HUES48 (cell line): ENCODE results near the gene PRSS56.

Experiments
- H3K27ac ChIP-seq: one replicate; pipeline ENCODE4 v1.7.0; 2013; ENCODE audit warnings: low read depth, low read length, inconsistent platforms
- H3K27me3 ChIP-seq: 2 replicates; pipeline ENCODE4 v1.6.1; 2013; ENCODE audit warnings: mild to moderate bottlenecking, low read length; ENCODE audit not compliant: control insufficient read depth, insufficient read depth
- H3K36me3 ChIP-seq: 2 replicates; pipeline ENCODE4 v1.6.1; 2013; ENCODE audit warnings: low read length; ENCODE audit not compliant: control insufficient read depth, insufficient read depth
- H3K4me1 ChIP-seq: 2 replicates; pipeline ENCODE4 v1.6.1; 2013; ENCODE audit warnings: mild to moderate bottlenecking, low read length; ENCODE audit not compliant: control insufficient read depth, insufficient read depth
- H3K4me3 ChIP-seq: 2 replicates; pipeline ENCODE4 v1.5.1; 2013; ENCODE audit warnings: mild to moderate bottlenecking, low read depth, low read length
- H3K9ac ChIP-seq: 2 replicates; pipeline ENCODE4 v1.6.1; 2013; ENCODE audit warnings: mild to moderate bottlenecking, low read depth, low read length, moderate library complexity
- H3K9me3 ChIP-seq: 2 replicates; pipeline ENCODE4 v1.6.1; 2013; ENCODE audit warnings: low read length; ENCODE audit not compliant: control insufficient read depth, insufficient read depth

The PRSS56 gene

DNA sequence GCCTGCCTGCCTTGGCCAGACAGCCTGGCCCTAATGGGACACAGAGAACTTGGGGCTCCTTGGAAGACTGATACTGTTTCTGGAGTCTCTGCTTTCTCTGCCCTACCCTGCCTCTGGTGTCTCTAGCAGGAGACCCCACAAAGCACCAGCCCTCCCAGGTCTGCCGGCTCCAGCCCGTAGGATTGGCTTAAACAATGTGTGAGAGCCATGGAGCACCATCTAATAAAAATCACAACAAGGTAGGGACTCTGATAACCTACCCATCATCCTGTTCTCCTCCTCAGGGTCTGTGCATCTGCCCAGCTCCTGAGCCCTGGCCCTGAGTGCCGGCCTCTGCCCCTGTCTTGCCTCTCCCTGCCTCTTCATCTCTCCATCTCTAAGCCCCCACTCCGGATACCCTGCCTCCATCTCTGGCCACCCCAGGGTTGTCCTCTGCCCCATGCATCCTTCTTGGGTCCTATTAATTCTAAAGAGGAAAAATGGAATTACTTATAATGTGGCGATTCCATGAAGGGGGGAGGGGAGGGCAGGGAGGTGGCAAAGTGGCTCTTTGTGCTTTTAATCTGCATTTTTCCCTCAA, 31.4 kb upstream of the PRSS56 start:
- Histone ChIP-seq H3K9me3 (no peaks in the 10 kb centered on the region), H3K36me3 (no peaks in the 10 kb centered on the region), H3K27ac (no peak overlapping the region), H3K4me1 (peaks cover 24% of the 10 kb centered on the region), H3K4me3 (no peak overlapping the region; the same call in 1 of the 2 replicates), H3K27me3 (peaks cover 66% of the 10 kb centered on the region), H3K9ac (no peak overlapping the region)

- no peaks in the 10 kb centered on the region for H3K9me3 ChIP-seq
- H3K36me3 ChIP-seq = no peaks in the 10 kb centered on the region
- no peak overlapping the region for H3K27ac ChIP-seq
- H3K4me3 ChIP-seq = no peak overlapping the region
- no peak overlapping the region for H3K9ac ChIP-seq
- peaks cover 26% of the 10 kb centered on the region for H3K4me1 ChIP-seq
- H3K27me3 ChIP-seq = peaks cover 57% of the 10 kb centered on the region
Measured at GRCh38 chr2:232489516-232490220, 30.5 kb upstream of the PRSS56 start.

GRCh38 chr2:232490221-232491138, 29.7 kb upstream of the PRSS56 start:
- Histone ChIP-seq H3K4me1 (peaks cover 26% of the 10 kb centered on the region), H3K4me3 (no peak overlapping the region), H3K36me3 (no peaks in the 10 kb centered on the region), H3K9ac (no peak overlapping the region), H3K27ac (no peak overlapping the region), H3K27me3 (peaks cover 49% of the 10 kb centered on the region), H3K9me3 (no peaks in the 10 kb centered on the region)

DNA sequence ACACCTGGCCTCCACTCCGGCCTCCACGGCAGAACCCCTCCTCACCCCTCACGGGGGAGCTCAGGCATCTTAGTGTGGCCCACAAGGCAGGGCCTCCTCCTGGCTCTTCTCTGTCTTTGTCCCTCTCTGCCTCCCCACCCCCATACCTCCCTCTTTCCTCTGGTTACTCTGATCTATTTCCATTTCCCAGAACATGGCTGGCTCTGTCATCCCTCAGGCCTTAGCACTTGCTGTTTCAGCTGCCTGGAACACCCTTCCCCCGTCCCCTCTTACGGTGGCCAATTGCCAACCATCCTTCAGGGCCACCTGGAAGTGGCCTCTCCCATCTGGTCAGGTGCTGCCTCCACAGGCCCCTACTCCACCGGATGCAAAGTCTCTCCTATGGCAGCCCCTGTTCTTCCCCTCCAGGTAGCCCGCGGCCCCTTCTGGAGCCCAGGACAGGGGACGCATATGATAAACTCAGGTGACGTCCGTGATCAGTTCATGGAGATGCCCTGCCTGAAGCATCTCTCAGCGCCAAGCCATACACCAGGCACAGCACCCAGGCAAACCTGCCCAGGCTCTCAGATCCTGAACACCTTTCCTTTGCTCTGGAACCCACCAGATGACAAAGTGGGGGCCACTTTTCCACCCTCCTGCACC, 28.9 kb upstream of the PRSS56 start:
- Histone ChIP-seq H3K36me3 (no peaks in the 10 kb centered on the region), H3K9me3 (no peaks in the 10 kb centered on the region), H3K9ac (no peak overlapping the region), H3K4me1 (peaks cover 26% of the 10 kb centered on the region), H3K27ac (no peak overlapping the region), H3K4me3 (no peak overlapping the region), H3K27me3 (peaks cover 41% of the 10 kb centered on the region)

DNA sequence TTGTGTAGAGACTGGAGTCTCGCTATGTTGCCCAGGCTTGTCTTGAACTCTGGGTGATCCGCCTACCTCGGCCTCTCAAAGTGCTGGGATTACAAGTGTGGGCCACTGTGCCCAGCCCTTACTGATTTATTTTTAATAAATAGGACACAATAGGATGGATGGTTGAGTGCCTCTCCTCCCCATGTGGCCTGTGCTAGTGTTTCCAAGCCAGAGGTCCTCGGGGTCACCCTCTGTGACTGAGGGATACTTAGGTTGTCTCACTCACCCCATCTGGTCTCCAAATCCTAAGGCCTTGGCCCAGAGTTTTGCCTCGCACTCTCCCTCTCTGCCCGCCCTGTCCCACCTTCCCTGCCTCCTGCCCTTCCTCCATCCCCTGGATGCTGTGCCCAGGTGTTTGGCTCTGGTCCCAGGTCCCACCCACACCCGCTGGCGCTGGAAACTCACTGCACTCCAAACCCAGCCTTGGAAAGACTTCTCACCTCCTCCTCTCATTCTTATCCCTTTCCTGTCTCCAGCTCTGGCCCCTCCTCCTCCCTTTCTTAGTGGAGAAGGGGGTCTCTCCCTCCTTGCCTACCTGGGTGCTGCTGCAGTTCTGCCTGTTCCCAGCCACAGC, 27.8 kb upstream of the PRSS56 start:
- peaks cover 30% of the 10 kb centered on the region for H3K27me3 ChIP-seq
- peaks cover 26% of the 10 kb centered on the region for H3K4me1 ChIP-seq
- H3K27ac ChIP-seq = no peak overlapping the region
- no peak overlapping the region for H3K4me3 ChIP-seq
- H3K9ac ChIP-seq = no peak overlapping the region
- H3K36me3 ChIP-seq = no peaks in the 10 kb centered on the region
- no peaks in the 10 kb centered on the region for H3K9me3 ChIP-seq

GRCh38 chr2:232492963-232493700, 27.1 kb upstream of the PRSS56 start:
- Histone ChIP-seq H3K4me3 (no peak overlapping the region), H3K36me3 (no peaks in the 10 kb centered on the region), H3K9ac (no peak overlapping the region), H3K9me3 (no peaks in the 10 kb centered on the region), H3K27ac (no peak overlapping the region), H3K4me1 (peaks cover 24% of the 10 kb centered on the region), H3K27me3 (peaks cover 23% of the 10 kb centered on the region)

GRCh38 chr2:232493701-232494474, 26.3 kb upstream of the PRSS56 start:
- Histone ChIP-seq H3K4me3 (no peak overlapping the region), H3K9me3 (no peaks in the 10 kb centered on the region), H3K4me1 (peaks cover 17% of the 10 kb centered on the region), H3K9ac (no peak overlapping the region), H3K27me3 (peaks cover 16% of the 10 kb centered on the region), H3K27ac (no peak overlapping the region), H3K36me3 (no peaks in the 10 kb centered on the region)

- Histone ChIP-seq H3K27me3 (peaks cover 9% of the 10 kb centered on the region), H3K9me3 (no peaks in the 10 kb centered on the region), H3K9ac (no peak overlapping the region), H3K27ac (no peak overlapping the region), H3K4me3 (no peak overlapping the region), H3K36me3 (no peaks in the 10 kb centered on the region), H3K4me1 (peaks cover 11% of the 10 kb centered on the region)
Measured at GRCh38 chr2:232494542-232494941, 25.6 kb upstream of the PRSS56 start.

- Histone ChIP-seq H3K9ac (no peak overlapping the region), H3K27me3 (peaks cover 2% of the 10 kb centered on the region; the same call in 1 of the 2 replicates), H3K9me3 (no peaks in the 10 kb centered on the region), H3K4me1 (peaks cover 5% of the 10 kb centered on the region; the same call in 1 of the 2 replicates), H3K4me3 (no peak overlapping the region), H3K27ac (no peak overlapping the region), H3K36me3 (no peaks in the 10 kb centered on the region)
Measured at GRCh38 chr2:232495292-232495691, 24.9 kb upstream of the PRSS56 start.
